Measurements from ENCODE around the gene GLCCI1. TPM values are rescaled to one million over a fixed set of nuclear protein-coding genes. Genes with fewer than 3 reads are reported as not detected.

Gene GLCCI1
- polyA plus RNA-seq, 2 of the 4 experiments (the other 2 are of a cell fraction): 1.2 to 2.8 TPM

DNA sequence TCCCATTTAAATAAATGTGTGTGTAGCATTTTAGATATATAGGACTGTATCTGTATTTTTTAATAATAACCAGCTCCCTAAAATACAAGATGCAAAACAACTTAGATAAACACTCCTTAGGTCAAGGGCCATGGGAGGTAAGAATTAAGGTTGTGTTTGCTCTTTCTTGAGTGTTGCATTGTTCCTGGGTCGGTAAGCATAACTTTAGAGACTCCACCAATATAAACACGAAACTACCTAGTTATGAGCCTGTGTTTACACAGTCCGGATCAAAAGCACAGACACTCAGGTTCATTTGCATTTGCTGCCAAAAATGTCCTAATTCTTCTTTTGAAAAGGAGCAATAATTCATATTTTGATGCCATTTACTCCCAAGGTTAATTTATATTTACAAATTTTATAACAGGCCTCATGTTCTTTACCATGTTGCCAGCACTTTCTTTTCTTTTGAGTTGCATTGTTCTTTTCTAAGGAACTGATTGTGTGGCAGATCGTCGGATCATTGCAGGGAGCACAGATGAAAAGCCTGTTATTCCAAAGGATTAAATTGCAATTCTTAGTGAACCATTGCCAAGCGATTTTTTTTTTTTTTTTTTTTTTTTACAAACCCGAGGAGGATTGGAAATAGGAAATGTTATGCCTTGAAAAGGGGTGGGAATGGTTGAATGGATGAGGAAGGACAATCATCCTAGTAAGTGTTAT is 45.8 kb upstream of the GLCCI1 start:
- H3K4me3 ChIP-seq: no peak overlapping the region
- FAIRE-seq (no peak), DNase-seq (ENCODE audit: low read depth in 1 of 2, low spot score in 1 of 2) (no peak), ATAC-seq (no peak)
- H3K27ac ChIP-seq: no peak overlapping the region
- WGBS (ENCODE audit: missing lambda C conversion rate): 46% methylated on average over 7 of the region's 7 CpGs
- no peak overlapping the region for H3K4me2 ChIP-seq
- TF ChIP-seq PHF8 (IDR thresholded peaks at IDR 0.05; ENCODE audit: borderline replicate concordance, low read depth): no peak
- TF ChIP-seq, protein P1, sequence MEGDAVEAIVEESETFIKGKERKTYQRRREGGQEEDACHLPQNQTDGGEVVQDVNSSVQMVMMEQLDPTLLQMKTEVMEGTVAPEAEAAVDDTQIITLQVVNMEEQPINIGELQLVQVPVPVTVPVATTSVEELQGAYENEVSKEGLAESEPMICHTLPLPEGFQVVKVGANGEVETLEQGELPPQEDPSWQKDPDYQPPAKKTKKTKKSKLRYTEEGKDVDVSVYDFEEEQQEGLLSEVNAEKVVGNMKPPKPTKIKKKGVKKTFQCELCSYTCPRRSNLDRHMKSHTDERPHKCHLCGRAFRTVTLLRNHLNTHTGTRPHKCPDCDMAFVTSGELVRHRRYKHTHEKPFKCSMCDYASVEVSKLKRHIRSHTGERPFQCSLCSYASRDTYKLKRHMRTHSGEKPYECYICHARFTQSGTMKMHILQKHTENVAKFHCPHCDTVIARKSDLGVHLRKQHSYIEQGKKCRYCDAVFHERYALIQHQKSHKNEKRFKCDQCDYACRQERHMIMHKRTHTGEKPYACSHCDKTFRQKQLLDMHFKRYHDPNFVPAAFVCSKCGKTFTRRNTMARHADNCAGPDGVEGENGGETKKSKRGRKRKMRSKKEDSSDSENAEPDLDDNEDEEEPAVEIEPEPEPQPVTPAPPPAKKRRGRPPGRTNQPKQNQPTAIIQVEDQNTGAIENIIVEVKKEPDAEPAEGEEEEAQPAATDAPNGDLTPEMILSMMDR (IDR thresholded peaks at IDR 0.05): no peak
- TF ChIP-seq, protein P2, sequence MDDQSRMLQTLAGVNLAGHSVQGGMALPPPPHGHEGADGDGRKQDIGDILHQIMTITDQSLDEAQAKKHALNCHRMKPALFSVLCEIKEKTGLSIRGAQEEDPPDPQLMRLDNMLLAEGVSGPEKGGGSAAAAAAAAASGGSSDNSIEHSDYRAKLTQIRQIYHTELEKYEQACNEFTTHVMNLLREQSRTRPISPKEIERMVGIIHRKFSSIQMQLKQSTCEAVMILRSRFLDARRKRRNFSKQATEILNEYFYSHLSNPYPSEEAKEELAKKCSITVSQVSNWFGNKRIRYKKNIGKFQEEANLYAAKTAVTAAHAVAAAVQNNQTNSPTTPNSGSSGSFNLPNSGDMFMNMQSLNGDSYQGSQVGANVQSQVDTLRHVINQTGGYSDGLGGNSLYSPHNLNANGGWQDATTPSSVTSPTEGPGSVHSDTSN (IDR thresholded peaks at IDR 0.05): no peak
- no peak for TF ChIP-seq TFCP2L1 (CRISPR knock-in tag; IDR thresholded peaks at IDR 0.05)
- no peak for TF ChIP-seq FOXS1 (CRISPR knock-in tag; IDR thresholded peaks at IDR 0.05)
- TF ChIP-seq RNF2 (IDR thresholded peaks at IDR 0.05; ENCODE audit: borderline replicate concordance, low read depth): no peak
- no peak for TF ChIP-seq CHD2 (IDR thresholded peaks at IDR 0.05; ENCODE audit: low read length, partially characterized antibody)
- TF ChIP-seq KDM1A (IDR thresholded peaks at IDR 0.05; ENCODE audit: low read depth): no peak
- no peak for TF ChIP-seq ESRRA (IDR thresholded peaks at IDR 0.05; ENCODE audit: borderline replicate concordance, low read length)
- no peak for TF ChIP-seq POLR2A (IDR thresholded peaks at IDR 0.05; ENCODE audit: low read length)
- TF ChIP-seq CBX8 (IDR thresholded peaks at IDR 0.05): no peak
- TF ChIP-seq SREBF2 (IDR thresholded peaks at IDR 0.05): no peak
- TF ChIP-seq HEYL (CRISPR knock-in tag; IDR thresholded peaks at IDR 0.05): no peak
- H3K4me1 ChIP-seq: no peaks in the 10 kb centered on the region
- H3K9me3 ChIP-seq: no peaks in the 10 kb centered on the region
- ChIA-PET CTCF (no interaction called here), POLR2A (no interaction called here)

DNA sequence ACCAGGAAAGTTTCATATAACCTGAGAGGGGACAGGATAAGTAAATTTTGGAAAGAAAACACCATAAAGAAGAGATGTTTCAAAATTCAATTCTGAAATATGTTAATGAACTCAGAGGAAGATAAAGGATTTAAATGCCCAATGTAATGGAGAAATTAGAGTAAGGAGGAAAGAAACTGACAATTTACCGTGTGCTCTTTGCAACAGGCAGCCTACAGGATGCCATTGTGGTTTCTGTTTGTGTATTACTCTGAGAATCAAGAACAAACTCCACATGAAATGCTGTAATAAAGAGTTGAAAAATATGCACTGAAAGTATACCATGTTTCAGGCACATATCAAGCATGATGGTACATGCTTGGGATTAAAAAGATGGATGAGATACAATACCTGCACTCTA is 44.8 kb upstream of the GLCCI1 start:
- H3K4me1 ChIP-seq: no peaks in the 10 kb centered on the region

More for the DNA sequence above, 44.8 kb upstream of the GLCCI1 start:
- Histone ChIP-seq H3K4me2 (no peak overlapping the region), H3K4me3 (no peak overlapping the region), H3K9me3 (no peaks in the 10 kb centered on the region), H3K27ac (no peak overlapping the region)
- TF ChIP-seq HOXA7 (CRISPR knock-in tag; IDR thresholded peaks at IDR 0.05) (no peak), FOSB (CRISPR knock-in tag; IDR thresholded peaks at IDR 0.05) (no peak), CEBPB (IDR thresholded peaks at IDR 0.05) (no peak), POLR2AphosphoS2 (conservative IDR thresholded peaks at IDR 0.05; ENCODE audit: low read length) (no peak), EHMT2 (IDR thresholded peaks at IDR 0.05; ENCODE audit: low read depth) (no peak), JUN (IDR thresholded peaks at IDR 0.05) (no peak)
- TF ChIP-seq, protein P3, sequence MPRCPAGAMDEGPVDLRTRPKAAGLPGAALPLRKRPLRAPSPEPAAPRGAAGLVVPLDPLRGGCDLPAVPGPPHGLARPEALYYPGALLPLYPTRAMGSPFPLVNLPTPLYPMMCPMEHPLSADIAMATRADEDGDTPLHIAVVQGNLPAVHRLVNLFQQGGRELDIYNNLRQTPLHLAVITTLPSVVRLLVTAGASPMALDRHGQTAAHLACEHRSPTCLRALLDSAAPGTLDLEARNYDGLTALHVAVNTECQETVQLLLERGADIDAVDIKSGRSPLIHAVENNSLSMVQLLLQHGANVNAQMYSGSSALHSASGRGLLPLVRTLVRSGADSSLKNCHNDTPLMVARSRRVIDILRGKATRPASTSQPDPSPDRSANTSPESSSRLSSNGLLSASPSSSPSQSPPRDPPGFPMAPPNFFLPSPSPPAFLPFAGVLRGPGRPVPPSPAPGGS (IDR thresholded peaks at IDR 0.05): no peak
- TF ChIP-seq, protein P4, sequence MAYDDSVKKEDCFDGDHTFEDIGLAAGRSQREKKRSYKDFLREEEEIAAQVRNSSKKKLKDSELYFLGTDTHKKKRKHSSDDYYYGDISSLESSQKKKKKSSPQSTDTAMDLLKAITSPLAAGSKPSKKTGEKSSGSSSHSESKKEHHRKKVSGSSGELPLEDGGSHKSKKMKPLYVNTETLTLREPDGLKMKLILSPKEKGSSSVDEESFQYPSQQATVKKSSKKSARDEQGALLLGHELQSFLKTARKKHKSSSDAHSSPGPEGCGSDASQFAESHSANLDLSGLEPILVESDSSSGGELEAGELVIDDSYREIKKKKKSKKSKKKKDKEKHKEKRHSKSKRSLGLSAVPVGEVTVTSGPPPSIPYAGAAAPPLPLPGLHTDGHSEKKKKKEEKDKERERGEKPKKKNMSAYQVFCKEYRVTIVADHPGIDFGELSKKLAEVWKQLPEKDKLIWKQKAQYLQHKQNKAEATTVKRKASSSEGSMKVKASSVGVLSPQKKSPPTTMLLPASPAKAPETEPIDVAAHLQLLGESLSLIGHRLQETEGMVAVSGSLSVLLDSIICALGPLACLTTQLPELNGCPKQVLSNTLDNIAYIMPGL (CRISPR knock-in tag; IDR thresholded peaks at IDR 0.05; ENCODE audit: borderline replicate concordance): no peak
- CTCF ChIA-PET: no interaction called here
- FAIRE-seq: no peak
- ATAC-seq: no peak
- POLR2A ChIA-PET: no interaction called here
- DNase-seq (ENCODE audit: low read depth in 1 of 2, low spot score in 1 of 2): no peak
- WGBS (ENCODE audit: missing lambda C conversion rate): 55% methylated on average over 1 of the region's 1 CpG
